ENCODE measurements around the gene E2F2.
A peak's percentile ranks its signal among the peaks of the same experiment; 100 is the strongest.

The E2F2 gene

DNA sequence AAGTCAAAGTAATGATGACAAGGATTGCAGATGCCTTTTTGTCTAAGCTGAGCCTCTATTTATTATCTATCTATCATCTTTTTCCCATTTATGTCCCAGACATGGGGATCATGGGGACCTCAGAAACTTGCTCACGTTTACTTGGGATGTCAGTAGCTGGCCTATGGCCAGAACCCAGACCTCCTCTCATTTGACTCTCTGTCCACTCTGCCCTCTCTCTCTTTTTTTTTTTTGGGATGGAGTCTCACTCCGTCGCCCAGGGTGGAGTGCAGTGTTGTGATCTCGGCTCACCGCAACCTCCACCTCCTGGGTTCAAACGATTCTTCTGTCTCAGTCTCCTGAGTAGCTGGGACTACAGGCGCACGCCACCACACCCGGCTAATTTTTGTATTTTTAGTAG is 32.0 kb upstream of the E2F2 start:
- no peak for FAIRE-seq
- no peak for DNase-seq (ENCODE audit: insufficient read length, low spot score)

DNA sequence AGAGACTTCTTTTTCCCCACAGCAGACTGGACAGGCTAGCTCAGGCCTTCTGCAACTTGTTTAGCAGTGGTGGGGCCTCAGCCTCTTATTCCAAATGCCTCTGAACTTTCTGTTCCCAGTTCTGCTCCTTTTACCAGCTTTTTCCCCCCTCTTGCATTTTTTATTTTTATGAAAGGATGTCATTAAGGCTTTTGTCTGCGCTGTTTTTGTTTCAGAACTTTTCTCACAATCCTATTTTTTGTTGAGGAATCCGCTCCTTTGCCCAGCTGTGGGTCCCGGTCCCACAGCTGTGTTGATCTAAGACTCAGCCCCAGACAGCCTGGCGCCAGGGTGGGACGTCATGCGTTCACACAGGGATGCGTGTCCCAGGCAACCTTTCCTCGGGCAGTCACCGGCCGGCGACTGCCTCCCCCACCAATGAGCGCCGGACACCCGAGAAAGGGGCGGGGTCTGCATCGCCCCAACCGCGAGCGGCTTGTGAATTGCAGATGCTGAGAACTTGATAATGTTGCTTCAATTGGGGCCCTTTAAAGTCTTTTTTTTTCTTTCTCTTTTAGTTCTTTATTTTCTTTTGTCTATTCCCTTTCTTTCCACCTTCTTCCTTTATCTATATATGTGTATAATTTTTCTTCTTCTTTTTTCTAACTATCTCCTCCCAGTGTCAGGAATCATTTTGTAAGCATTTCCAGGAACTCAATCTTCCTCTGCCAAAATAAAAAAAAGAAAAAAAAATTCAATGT is 31.3 kb upstream of the E2F2 start:
- DNase-seq (ENCODE audit: insufficient read length, low spot score), result peak; percentile 88
- no peak for FAIRE-seq

DNA sequence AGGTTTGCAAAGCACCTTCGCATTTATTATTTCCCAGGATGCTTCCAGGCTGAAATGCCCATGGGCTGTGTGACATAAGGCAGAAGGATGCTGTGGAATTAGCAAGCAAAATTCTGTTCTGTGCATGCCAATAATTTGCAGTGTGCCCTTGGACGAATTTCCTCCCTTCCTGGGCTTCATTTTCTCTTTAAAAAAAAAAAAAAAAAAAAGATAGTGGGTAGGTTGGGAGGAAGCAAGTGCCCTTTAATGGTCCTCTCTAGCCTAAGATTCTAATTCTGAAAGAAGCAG is 30.7 kb upstream of the E2F2 start:
- DNase-seq (ENCODE audit: insufficient read length, low spot score) (no peak), FAIRE-seq (no peak)

DNA sequence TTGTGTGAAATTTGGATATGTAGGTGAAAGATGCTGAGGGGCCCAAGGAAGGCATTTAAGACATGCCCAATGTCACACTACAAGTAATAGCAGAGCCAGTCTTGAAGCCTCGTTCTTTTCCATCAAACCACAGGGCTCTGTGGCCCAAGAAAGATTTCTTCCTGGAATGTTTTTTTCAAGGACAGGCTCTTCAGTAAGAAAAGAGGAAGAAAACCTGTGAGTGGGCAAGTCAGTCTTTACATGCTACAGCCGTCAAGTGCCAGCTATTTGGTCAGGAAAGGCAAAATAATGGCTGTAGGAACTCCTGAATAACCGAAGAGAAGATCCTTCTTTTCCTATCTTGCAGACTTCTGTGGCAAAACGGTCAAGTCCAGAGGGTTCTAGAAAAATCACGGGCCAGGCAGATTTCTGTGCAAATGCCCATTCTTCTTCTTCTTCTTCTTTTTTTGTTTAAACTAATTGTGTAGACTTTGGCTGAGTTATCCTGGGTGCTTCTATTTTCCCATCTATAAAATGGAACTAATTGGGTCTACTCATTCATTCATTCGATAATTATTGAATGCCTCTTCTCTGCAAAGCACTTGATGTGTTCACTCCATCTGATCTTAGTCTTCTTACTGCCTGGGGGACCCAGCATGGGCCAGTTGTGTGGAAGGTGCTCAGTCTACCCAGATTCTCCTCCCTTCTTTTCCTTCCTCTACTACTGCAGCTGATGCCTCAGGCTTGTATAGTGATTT is 30.2 kb upstream of the E2F2 start:
- no peak for FAIRE-seq
- no peak for DNase-seq (ENCODE audit: insufficient read length, low spot score)

DNA sequence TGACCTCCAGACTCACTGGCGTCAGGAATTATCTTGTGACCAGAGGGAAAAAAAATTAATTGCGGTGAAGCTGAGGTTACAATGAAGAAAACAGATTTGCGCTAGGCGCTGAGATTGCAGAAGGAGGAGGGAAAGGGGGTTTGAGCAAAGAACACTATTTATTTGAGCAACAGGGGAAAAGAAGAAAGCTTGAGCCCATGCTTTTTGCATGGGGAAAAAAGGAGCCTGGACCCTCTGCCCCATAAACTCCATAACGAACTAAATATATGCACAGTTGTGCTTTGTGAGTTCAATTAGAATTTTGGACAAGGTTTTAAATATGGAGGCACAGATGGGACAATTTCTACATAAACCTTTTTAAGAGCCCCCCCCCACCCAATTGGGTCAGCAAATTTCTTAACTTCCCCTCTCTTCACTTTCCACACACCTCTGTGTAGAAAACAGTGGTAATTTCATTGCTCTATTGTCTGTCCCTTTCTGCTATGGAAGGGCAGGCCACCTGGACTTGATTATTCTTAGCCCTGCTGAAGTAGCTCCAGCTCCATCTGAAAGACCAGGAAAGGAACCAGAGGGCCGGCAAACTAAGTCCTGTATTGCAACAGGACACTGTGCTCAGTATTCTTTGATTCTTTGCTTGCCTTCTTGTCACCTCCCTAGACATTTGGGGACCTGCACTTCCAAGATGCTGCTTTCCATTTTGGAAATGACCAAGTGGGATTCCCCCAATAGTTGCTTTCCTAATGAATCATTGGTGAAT is 29.1 kb upstream of the E2F2 start:
- DNase-seq (ENCODE audit: insufficient read length, low spot score) (no peak), FAIRE-seq (no peak)

DNA sequence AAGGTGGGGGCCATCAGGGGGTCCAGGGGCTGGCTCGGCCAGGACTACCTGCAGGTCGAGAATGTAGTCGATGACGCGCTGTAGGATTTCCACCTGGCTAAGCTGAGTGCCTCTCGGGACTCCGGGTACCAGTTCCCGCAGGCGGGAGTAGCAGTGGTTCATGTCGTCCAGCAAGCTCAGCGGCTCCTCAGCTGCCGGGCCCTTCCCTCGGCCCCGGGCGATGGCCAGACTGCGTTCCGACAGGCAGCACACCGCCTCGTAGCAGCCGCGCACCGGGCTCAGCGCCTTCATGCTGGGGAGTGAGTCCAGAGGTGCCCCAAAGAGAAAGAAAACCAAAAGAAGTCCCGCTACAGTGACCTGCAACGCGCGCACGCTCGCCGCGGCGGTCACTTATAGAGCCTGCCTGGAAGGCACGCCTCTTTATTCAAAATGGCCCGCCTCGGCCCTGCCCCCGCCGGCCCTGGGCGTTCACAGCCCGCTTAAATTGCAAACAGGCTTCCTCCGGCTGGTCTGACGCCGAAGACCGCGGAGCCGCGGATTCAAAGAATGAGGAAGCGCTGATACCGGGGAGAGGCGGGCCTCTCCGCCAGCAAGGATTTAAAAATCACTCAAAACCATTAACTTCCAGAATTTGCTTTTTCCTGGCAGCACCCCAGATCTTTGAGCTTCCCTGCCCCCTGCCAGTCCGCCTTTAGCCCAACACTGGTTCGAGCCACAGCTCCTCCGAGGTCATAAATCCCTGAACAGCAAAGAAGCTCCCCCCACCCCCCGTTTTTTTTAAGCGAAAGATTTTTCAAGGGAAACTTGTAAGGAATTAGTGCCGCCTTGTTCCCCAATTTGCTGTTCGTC is 28.3 kb upstream of the E2F2 start, which contains the start of gene ID3:
ID3 (minus strand) TSS at position 366 of the 849 bp plus-strand sequence; CDS start at position 291, 75 bp downstream.
- FAIRE-seq, result no peak

DNA sequence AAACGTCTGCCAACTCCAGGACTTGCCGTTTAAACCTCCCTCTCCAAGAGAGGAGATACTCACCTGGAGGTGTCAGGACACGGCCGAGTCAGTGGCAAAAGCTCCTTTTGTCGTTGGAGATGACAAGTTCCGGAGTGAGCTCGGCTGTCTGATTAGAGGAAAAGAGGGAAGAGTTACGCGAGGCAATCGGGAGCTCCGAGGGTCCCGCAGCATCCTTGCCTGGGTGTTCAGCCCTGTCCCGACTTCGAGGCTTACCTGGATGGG is 27.8 kb upstream of the E2F2 start:
- no peak for DNase-seq (ENCODE audit: insufficient read length, low spot score)
- FAIRE-seq, result no peak

More for the DNA sequence above, 28.3 kb upstream of the E2F2 start, which contains the start of gene ID3:
- DNase-seq (ENCODE audit: insufficient read length, low spot score), result peak; percentile 68

DNA sequence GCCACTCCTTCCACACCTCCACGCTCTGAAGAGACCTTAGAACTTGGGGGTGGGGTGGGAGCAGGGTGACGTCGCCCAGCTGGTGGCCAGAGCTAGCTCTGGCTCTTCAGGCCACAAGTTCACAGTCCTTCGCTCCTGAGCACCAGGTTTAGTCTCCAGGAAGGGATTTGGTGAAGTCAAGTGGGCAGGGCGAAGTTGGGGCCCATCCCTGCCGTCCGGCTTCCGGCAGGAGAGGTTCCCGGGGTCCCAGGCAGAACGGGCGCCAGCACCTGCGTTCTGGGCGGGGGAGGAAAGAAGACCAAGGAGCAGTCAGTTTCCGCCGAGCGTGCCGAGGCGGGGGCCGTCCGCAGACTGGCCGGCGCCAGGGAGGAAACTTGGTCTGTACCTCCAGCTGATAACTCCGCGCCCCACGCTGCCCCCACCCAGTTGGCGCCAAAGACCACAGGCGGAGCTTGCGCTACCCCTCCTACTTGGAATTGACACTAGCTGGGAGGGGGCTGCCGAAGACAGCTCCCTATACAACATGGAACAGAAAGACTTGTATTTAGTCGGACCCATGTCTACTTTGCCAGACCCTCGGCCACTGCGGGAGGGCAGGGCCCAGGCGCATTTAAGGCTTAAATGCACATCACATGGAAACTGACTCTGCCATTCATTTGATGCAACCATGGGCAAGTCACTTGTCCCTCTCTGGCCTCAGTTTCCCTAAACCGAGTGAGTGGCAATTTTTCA is 27.3 kb upstream of the E2F2 start:
- DNase-seq (ENCODE audit: insufficient read length, low spot score) (no peak), FAIRE-seq (no peak)

DNA sequence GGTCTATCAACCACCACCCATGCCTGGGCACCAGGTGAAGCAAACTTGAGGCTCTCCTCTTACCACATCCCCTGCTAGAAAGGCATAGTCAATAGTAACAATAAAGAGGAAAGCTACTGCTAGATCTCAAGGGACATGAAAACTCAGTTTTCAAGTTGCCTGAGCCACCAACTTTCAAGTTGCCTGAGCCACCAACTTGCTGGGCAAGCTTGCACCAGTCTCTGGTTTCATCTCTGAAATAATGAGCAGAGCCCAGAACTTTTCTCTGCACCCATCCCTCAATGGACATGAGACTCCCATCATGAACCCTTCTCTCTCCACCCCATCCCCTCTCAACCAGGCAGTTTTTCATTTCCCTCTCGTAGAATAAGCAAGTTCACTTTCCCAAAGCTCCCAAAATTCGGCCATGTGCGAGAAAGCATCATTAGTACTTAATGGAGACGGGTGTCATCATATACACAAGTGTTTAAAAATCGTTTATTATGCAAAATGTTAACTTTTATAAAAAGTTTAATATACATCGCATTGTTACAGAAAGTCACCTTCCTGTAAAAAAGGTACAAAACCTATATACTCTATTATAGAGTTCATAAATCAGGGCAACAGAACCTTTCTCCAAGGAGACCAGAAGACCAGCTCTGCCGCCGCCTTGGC is 26.6 kb upstream of the E2F2 start:
- FAIRE-seq (no peak), DNase-seq (ENCODE audit: insufficient read length, low spot score) (no peak)

DNA sequence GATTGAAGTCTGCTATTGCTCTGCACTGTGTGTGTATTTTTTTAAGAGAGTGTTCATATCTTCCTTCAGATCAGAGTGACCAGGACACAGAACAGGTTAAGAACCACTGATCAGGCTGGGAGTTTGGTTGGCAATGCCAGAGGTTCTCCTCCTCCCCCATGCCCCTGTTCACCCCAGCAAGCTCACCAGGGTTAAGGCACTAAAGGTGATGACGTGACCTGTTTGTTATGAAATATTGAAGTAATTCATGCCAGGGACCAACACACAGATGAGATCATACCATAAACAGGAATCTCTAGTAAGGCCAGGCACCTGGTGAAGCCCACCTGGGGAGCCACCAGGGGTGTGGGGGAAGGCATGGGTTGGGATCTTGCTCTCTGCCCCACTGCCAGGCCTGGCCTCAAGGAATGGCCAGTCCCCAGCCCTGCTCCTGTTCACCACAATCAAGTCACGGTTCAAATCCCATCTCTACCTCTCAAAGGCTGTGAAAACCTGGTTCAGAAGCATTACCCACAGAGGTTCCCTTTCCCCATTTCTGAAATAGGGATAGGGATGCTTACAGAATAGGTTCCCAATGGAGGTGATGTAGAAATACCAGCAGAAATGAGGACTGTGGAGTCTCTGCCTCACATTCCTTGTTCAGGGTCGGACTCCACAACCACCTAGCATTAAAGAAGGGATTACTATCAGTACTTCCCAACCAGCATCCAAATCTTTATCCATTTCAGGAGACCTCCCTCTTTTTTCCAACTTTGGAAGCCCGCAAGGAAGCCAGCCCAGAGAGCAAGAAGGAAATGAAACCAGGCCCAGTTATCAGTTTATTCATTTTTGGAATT is 25.8 kb upstream of the E2F2 start:
- no peak for DNase-seq (ENCODE audit: insufficient read length, low spot score)
- FAIRE-seq, result no peak

DNA sequence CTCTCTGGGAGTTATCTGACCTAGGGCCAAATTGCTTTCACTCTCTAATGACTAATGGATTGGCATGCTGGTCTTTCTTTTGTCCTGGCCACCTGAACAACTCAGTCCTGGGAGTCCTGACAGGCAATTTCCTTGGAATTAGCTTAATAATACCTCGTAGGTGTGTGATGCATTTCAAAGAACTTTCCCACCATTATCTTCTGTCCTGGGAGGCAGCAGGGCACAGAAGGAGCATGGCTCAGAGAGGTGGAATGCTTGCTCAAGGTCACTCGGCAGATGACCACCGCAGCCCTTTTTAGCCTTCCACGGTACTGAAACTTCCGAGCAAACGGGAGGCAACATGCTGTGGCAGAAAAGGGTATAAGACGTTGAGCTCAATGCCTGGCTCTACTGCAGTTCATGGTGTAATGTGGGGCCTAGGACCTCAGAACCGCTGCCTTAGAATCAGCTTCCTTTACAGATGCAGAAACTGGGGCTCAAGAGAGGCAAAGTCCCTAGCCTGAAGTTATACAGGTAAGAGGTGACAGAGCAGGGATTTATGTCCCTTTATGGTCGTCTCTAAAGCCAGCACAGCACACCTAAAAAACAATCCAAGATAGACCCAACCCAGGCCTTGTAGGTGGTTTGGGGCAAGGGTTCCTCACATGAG is 25.1 kb upstream of the E2F2 start:
- FAIRE-seq (no peak), DNase-seq (ENCODE audit: insufficient read length, low spot score) (no peak)

DNA sequence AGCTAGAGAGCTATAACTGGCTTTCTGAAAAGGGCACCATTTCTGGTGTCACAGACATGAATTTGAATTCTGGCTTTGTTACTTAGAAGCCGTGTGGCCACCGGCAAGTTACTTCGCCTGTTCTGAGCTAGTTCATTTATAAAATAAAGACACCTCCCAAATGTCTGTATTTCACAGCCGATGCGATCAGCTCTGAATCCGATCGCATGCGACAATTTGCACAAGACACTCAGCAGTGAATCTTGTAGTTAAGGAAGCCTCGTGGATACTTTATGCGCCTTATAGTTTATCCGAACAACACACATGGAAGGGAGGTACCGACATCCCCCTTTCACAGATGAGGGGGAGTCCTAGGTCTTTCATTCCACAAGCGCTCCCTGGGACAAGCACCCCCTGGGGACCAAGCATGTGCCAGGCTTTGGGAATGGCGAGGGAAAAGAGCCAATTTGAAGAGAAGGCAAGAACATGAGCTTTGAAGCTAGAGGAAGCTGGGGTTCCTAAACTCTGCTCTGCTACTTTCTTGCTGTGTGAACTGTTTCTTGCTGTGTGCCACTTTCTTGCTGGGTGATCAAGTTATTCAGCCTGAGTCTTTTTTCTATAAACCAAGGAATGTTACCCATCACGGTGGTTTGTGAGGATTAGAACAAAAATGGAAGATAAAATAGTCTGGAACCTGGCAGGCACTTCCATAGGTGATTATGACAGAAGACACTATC is 24.4 kb upstream of the E2F2 start:
- FAIRE-seq (no peak), DNase-seq (ENCODE audit: insufficient read length, low spot score) (no peak)

DNA sequence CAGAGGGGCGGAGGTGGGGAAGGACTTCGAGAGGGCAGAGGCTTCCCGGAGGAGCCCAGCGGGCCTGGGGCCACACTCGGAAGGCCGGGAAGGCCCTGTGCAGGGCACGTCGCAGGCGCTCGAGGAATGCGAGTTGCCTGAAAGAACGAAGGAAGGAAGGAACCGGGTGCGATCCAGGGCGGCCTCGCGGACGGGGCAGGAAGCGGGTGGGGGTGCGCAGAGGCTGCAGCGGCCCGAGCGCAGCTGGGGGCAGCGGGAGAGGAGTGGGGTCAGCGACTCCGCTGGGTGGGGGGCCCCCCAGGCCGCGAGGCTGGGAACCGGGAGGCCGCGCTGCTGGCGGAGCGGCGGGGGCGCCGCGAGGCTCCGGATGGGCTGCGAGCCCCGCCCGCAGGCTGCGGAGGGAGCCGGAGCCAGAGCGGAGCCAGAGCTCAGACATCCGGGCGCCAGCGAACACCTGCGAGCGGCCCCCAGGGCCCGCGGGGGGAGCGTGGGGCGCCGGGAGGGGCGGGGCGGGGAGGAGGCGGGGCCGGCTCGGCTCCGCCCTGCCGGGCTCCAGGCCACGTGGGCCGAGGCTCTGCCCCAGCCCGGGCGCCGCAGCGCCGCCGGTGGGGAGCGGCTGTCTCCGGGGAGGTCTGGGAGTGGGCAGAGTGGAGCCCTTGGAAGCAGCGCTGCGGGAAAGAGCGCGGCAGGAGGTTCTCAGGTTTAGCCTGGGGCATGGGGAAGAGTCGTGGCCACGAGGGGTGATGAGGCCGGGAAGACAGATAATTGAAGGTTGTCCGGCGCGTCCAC is 23.6 kb upstream of the E2F2 start:
- no peak for FAIRE-seq
- DNase-seq (ENCODE audit: insufficient read length, low spot score), result peak; percentile 69

DNA sequence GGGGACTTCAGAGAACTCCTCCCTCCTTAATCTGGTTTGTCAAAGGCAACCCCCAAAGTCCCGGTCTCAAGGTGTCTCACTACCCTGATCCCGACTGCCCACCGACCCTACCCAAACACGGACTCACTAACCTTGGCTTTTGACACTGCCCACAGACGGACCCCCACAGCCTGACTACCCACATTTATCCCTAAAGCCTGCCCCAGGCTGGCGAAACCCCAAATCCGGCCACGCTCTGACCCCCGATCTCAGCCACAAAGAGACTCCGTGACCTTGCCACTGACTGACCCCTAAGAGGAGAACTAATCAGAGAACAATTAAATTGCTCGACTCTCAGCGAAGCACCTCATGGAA is 23.1 kb upstream of the E2F2 start:
- DNase-seq (ENCODE audit: insufficient read length, low spot score) (no peak), FAIRE-seq (no peak)

DNA sequence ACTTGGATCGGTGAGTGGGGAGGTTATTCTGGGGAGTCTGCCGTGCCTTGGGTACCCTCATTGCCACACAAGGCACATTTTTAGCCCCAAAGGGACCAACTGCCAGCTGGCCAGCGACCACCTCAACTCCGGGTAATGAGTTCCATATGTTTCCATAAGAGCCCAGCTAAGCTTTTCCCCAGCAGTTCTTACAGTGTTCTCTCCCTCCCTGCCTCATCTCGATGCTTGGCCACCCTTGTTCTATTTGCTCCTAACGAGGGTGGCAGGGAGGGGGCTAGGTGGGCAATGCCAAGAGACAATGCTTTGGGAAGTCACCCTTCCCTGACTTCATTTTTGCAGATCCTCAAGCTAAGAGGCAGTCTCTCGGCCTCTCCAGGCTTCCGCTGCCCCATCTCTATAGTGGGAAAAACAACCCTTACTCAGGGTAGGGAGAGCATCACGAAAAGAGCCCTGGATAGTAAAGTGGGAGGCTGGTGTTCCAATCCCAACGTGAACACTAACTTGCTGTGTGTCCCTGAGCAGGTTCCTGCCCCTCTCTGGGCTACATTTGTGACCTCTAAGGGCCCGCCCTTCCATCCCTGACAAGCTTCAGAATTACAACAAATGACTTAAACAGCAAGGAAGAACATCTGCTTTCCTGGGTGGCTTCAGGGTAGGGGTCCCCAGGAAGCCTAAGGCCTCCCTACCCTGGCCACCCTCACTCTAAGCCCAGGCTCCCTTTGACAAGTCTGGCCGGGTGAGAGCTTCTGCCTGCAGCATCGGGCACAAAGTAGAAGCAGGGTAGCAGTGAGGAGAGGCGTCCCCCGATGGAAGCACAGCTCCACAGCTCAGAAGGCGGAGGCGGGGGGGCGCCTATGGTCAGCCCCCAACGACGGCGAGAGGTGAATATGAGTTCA is 22.4 kb upstream of the E2F2 start:
- DNase-seq (ENCODE audit: insufficient read length, low spot score), result no peak
- no peak for FAIRE-seq

DNA sequence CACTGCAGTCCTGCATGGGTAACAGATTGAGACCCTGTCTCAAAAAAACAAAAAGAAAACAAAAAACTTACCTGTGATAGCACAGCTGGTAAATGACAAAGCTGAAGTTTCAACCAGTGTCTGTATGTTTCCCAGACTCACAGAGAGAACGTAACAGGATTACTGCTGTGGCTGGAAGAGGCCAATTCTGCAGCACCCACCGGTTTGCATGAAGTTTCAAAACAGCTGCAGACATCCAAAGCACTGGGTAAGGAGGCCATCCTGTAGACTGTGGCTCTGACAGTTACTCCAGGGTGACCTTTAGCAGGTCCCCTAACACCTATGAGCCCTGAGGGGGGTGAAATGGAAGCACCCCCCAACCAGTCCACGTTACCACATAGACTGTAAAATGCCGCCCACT is 20.8 kb upstream of the E2F2 start:
- no peak for FAIRE-seq
- DNase-seq (ENCODE audit: insufficient read length, low spot score), result no peak

Measured in HTR-8/SVneo (cell line).